ENCODE measurements around the gene PIK3R6.

PIK3R6 gene, protein sequence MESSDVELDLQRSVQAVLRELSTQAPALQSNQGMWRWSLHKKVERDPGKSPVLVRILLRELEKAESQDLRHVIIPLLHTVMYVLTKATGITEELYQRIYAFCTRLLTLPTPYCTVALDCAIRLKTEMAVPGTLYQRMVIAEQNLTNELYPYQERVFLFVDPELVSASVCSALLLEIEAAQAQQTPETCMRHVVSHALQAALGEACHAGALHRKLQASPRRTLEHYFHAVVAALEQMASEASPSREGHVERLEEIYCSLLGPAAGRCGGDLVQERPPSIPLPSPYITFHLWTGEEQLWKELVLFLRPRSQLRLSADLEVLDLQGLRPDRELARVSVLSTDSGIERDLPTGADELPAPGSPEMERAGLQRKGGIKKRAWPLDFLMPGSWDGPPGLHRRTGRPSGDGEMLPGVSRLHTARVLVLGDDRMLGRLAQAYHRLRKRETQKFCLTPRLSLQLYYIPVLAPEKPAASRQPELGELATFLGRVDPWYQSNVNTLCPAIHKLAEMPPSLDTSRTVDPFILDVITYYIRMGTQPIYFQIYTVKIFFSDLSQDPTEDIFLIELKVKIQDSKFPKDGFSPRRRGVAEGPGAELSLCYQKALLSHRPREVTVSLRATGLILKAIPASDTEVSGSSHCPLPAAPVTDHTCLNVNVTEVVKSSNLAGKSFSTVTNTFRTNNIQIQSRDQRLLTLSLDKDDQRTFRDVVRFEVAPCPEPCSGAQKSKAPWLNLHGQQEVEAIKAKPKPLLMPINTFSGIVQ

GRCh38 chr17:8867361-8867981 is at the start of gene PIK3R6:
Gene PIK3R6, minus strand, starts transcription at chr17:8867674. Its CDS starts 17,880 bp downstream, at chr17:8849794.
- peak; percentile 59 for DNase-seq

DNA sequence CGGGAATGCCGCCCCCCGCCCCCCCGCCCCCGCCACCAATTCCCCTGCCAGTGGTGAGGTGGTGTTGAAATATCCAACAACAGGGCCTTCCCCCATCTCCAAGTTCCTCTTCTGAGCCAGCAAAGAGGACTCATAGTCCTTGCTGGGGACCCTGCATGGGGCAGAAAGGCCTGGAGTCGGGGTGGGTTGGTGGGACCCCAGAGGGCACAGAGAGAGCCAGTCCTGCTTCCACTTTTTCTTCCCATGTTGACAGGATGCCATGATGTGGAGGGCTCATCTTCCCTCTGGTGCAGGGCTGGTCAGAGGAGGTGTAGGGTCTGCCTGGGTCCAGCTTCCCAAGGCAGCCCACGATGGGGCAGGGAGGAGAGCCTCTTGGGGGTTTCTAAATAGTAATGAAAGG is 49.0 kb upstream of the PIK3R6 start:
- DNase-seq, result no peak

DNA sequence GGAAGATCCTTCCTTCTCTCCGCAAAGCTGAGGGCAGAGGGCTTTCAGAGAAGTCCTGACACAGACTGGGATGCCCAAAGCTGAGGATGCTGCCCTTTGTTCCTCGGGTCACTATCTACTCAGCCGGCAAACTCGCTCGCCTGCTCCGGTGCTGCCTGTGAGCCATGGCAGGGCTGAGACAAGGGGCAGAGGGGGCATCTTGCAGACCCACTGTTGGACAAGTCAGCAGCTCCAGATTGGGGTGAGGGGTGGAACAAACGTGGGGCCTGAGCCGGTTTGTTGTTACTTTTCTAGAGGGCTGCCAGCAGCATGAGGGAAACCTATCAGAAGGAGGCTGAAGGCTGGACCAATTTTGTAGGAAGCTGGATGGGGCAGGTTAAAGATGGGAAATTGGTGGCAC is 47.1 kb upstream of the PIK3R6 start:
- DNase-seq, result no peak

GRCh38 chr17:8913879-8914278 is 46.4 kb upstream of the PIK3R6 start:
- DNase-seq, result no peak

DNA sequence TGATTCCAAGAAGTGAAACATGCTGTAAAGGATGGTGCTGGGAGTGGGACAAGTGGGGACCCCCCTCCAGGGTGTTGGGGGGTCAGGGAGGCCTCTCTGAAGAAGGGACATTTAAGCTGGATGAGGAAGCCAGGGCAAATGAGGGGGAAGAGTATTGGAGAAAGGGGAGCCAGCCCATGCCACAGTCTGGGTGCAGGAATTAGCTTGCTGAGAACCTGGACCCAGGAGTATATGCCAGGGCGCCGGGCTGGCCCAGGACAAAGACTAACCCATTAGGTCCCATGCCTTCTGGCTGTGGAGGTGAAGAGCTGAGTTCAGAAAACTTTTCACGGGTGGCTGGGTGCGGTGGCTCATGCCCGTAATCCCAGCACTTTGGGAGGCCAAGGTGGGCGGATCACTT is 45.6 kb upstream of the PIK3R6 start:
- DNase-seq, result no peak

DNA sequence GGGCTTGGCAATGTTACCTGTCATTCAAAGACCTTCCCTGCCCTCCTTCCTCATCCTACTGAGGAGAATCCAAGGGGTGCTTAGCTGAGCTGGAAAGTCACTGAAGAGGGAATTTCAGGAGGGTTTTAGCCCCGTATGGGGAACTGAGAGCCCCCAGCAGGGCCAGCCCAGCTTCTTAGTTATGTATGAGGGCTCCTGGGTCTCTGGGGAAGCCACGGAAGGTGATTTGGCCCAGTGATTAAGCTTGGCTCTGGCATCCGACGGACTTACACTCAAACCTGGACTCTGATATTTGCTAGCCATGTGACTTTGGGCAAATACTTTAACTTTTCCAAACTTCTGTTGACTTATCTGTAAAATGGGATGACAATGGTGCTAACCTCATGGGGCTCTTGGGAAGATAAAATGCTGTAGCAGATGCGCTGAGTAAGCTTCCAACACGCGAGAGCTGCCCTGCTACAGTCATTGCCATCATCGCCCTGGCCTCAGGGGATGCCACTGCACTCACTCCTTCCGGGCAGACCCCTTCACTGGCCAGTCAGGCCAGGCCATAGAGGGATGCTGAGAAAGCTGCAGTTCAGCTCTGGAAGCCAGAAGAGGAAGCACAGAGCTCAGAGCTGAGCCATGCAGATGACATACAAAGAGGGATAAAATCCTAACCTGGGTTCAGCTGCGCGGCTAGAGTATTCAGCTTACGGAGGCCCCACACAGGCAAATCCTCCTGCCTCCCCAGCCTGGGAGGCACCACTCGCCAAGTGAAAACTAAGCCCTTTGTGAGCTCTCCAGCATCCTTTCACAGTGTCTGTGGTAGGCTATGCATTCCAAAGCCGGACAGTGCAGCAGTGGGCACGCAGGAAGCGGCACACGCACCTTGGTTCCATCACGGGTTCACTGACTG is 44.9 kb upstream of the PIK3R6 start:
- DNase-seq, result no peak

GRCh38 chr17:8910969-8911604 is 43.6 kb upstream of the PIK3R6 start:
- no peak for DNase-seq

GRCh38 chr17:8909586-8910270 is 42.3 kb upstream of the PIK3R6 start:
- DNase-seq, result no peak

DNA sequence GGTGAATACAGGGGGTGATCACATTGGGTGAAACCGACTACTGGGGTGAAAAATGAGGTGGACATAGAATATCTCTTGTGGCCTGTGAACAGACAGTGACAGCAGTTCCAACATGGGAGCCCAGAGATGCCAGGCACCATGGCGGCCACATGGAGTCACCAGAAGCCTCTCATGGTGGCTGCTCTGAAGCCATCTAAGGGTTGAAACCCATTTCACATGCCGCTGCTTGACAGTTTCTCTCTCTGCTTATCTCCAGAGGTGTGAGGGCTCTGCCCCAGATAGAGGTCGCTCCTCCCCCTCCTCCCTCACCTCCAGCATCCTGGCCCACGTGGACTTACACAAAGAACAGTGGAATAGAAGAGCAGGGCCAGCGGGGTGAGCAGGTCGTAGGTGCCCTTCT is 37.9 kb upstream of the PIK3R6 start:
- DNase-seq, result peak; percentile 30

- DNase-seq, result peak; percentile 38
Observed at GRCh38 chr17:8904686-8905085, 37.2 kb upstream of the PIK3R6 start.

DNA sequence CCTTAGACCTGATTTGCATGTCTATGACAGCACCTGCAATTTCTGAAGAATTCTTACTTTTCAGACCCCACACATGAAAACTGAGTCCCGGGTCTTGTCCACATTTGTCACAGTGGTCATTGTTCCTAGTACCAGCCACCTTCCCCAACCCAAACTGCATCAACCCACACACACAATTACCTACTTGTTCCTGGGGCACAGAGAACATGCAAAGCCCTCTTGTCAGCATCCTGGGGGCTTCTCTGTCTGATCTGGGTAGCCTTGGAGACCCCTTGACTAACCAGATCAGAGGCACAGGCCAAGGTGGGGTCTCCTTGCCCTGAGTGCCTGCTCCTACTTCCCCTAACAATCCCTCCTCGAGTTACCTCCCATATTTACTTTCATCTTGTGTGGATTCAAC is 36.7 kb upstream of the PIK3R6 start:
- DNase-seq, result peak; percentile 46

- DNase-seq, result peak; percentile 61
Observed at GRCh38 chr17:8900626-8901585, 33.4 kb upstream of the PIK3R6 start.

DNA sequence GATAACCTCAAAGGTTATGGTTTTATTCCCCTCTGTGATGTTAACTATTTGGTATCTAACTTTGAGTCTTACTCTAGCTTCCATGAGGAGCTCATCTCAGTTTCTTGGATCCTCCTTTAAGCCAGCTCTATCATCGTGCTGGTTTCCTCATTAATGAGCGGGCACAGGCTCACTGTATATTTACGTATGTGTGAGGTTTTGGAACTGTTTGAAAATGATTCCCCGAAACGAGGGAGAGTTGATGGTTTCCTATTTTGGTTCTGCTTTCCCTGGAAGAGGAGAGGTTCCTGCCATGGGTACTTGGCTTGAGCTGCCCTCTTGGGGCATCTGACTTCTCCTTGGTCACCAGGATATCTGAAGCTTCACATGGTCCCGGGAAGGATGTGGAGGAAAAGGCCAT is 32.7 kb upstream of the PIK3R6 start:
- DNase-seq, result peak; percentile 14

DNA sequence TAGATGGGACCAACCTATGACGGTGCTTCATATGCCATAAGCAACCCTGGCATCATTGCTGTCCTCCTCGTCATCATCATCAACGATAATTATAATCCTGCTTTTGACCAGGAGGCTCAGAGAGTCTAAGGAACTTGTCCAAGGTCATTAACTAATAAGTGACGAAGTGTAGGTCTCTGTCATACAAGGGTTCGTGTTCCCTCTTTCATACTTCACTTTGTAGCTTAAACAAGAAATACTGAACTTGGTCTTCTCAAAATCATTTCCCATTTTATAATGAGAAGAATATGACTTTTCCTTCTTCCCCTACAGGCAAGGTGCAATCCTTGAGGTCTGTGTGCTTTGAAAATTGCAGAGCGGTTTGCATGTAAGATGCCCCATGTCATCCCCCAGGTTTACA is 31.2 kb upstream of the PIK3R6 start:
- DNase-seq, result no peak

GRCh38 chr17:8898126-8898525 is 30.7 kb upstream of the PIK3R6 start:
- DNase-seq, result peak; percentile 17

DNA sequence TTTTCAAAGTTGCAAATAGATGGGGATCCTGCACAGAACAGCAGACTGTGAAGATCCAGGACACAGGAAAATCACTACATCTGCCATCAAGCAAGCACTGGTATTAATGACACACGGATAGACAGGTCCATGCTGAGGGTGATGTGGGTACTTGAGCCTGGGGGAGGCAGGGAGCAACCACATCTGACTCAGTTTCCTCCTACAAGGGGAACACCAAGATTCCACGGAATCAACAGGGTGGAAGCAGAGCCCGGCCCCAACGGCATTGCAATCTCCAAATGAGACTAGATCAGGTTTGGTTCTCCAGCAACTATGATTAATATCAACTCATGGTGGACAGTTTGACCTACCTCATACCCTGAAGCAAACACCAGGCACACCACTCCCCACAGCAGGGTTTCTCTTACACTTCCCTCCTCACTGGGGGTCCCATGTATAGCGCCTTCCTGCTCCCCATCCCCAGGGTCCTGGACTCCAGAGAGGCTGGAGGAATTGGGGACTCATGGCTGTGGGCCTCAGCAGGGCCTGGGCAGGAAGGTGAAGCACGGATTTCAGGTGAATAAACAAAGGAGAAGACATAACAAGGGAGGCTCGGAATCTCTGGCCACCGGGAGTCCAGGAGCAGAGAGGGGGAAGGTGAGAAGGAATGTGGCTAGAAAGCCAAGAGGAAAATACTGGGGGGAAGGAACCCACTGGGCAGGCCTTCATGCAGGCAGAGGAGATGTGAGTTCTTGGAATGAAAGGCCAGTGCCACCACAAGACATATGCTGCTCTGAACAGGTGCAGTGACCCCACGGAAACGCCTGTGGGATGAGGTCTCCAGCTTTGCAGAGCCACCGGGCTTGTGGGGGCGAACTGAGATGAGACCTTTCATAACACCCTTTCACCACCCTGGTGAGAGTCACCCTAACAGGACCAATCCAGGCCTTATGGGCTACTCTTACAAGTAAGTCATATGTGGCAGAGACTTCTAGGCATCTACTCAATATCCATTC is 29.5 kb upstream of the PIK3R6 start:
- DNase-seq, result peak; percentile 44

DNA sequence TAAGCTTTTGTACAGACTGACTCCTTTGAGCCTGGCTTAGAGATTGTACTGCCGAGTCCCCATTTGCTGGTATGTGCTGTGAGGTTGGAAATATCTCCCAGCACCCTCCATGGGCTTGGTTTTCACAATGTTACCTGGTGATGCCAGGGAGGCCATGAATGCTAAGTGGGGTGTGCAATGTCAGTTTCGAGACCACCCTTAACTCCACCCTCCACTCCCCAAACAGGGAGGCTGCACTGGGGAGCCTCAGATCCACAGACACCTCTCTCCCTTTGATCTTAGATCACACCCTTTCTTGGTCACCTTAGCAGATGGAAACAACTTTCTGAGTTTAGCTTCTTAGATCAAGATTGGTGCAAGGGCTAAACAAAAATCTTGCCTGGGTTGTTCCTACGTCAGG is 28.6 kb upstream of the PIK3R6 start:
- peak; percentile 53 for DNase-seq

DNA sequence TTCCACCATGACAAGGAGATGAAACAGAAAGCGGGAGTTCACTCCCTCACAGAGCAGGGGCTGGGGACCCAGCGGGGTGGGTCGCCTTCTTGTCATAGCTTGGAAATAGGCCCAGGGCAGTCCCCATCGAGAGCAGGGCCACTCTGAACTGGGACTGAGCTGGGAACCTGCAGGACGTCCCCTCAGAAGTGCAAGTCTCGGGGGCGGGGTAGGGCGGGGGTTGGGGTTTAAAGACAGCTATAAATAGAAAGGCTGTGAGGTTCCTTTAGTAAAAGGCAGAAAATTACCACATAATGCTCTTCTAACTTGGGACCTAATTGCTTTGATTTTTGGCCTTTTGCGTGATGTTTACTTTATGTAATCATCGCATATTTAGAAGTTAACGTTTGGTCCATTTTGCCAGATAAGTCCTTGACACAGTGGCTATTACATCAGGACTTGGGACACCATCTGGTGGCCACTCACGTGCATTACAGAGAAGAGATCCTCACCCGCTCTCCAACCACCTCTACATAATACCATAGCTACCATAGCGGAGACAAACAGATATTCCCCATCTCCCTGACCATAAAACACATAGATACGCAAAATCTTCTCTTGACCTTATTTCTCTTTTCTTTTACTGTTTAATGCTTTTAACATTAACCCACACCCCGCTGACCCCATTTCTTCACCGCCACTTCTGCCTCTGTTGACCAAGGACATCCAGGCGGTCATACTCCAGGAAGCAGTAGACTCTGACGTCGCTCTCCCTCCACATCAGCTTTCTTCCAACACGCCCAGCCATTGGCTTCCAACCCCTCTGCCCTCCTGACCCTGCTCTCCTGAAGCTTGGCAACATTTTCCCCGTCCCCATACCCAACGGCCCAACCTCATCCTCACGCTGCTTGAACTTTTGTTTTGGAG is 27.5 kb upstream of the PIK3R6 start:
- DNase-seq, result peak; percentile 74

All from activated effector memory CD4-positive, alpha-beta T cell treated with anti-CD3 and anti-CD28 coated beads, Interleukin-2, amount 50 U/mL, for 16 hours (primary cell).